Measurements from ENCODE around the gene PRKCH.
"Not testable (repeated sequence)": the region's sequence is repeated elsewhere in the genome, so short reads cannot be mapped to it uniquely, and the experiment has no call there.

Gene PRKCH

GRCh38 chr14:61528591-61529021 lies 207.2 kb downstream of the PRKCH start:
- Mint-ChIP-seq H3K27ac (no peak overlapping the region), H3K4me3 (no peak overlapping the region), H3K27me3 (no peaks in the 10 kb centered on the region), H3K36me3 (no peaks in the 10 kb centered on the region), H3K4me1 (peaks cover 29 to 47% of the 10 kb centered on the region in 2 donors), H3K9me3 (no peaks in the 10 kb centered on the region)
- ATAC-seq (replicated peaks) (peak; percentile 13 to 18), DNase-seq (no peak)

GRCh38 chr14:61529360-61529759 lies 208.0 kb downstream of the PRKCH start:
- peaks cover 33 to 55% of the 10 kb centered on the region in 2 donors for H3K4me1 Mint-ChIP-seq
- not testable (repeated sequence) for ATAC-seq (replicated peaks)

GRCh38 chr14:61530296-61530695 lies 208.9 kb downstream of the PRKCH start:
- H3K9me3 Mint-ChIP-seq: no peaks in the 10 kb centered on the region
- H3K27me3 Mint-ChIP-seq: no peaks in the 10 kb centered on the region
- H3K36me3 Mint-ChIP-seq: no peaks in the 10 kb centered on the region
- DNase-seq (no peak), ATAC-seq (replicated peaks) (no peak)
- H3K4me1 Mint-ChIP-seq: peaks cover 29 to 55% of the 10 kb centered on the region in 2 donors
- H3K4me3 Mint-ChIP-seq: no peak overlapping the region
- H3K27ac Mint-ChIP-seq: no peak overlapping the region

More at GRCh38 chr14:61529360-61529759, 208.0 kb downstream of the PRKCH start:
- DNase-seq, H3K27ac Mint-ChIP-seq, H3K4me3 Mint-ChIP-seq, H3K36me3 Mint-ChIP-seq, H3K9me3 Mint-ChIP-seq, H3K27me3 Mint-ChIP-seq: not testable (repeated sequence)

GRCh38 chr14:61530896-61531295 lies 209.5 kb downstream of the PRKCH start:
- H3K4me3 Mint-ChIP-seq: no peak overlapping the region
- no peak for DNase-seq
- no peaks in the 10 kb centered on the region for H3K36me3 Mint-ChIP-seq
- peaks cover 24 to 53% of the 10 kb centered on the region in 2 donors for H3K4me1 Mint-ChIP-seq
- H3K27me3 Mint-ChIP-seq: no peaks in the 10 kb centered on the region
- H3K27ac Mint-ChIP-seq: no peak overlapping the region
- ATAC-seq (replicated peaks): no peak
- no peaks in the 10 kb centered on the region for H3K9me3 Mint-ChIP-seq

- Mint-ChIP-seq H3K4me1 (peaks cover 20 to 53% of the 10 kb centered on the region in 2 donors), H3K27ac (no peak overlapping the region)
Measured at GRCh38 chr14:61531465-61532122, 210.2 kb downstream of the PRKCH start.

GRCh38 chr14:61532123-61532505 lies 210.7 kb downstream of the PRKCH start:
- Mint-ChIP-seq H3K9me3 (no peaks in the 10 kb centered on the region), H3K36me3 (no peaks in the 10 kb centered on the region), H3K27me3 (no peaks in the 10 kb centered on the region), H3K4me3 (no peak overlapping the region), H3K27ac (no peak overlapping the region), H3K4me1 (peaks cover 20 to 53% of the 10 kb centered on the region in 2 donors)
- ATAC-seq (replicated peaks): no peak
- DNase-seq: no peak

More at GRCh38 chr14:61531465-61532122, 210.2 kb downstream of the PRKCH start:
- no peak for ATAC-seq (replicated peaks)
- Mint-ChIP-seq H3K27me3 (no peaks in the 10 kb centered on the region), H3K36me3 (no peaks in the 10 kb centered on the region), H3K9me3 (no peaks in the 10 kb centered on the region), H3K4me3 (no peak overlapping the region)
- no peak for DNase-seq

GRCh38 chr14:61532763-61533162 lies 211.4 kb downstream of the PRKCH start:
- Mint-ChIP-seq H3K9me3 (no peaks in the 10 kb centered on the region), H3K27me3 (no peaks in the 10 kb centered on the region), H3K4me1 (peaks cover 18 to 53% of the 10 kb centered on the region in 2 donors), H3K36me3 (no peaks in the 10 kb centered on the region), H3K27ac (no peak overlapping the region), H3K4me3 (no peak overlapping the region)
- DNase-seq (no peak), ATAC-seq (replicated peaks) (no peak)

GRCh38 chr14:61533513-61534255 lies 212.3 kb downstream of the PRKCH start:
- DNase-seq (no peak), ATAC-seq (replicated peaks) (no peak)
- no peak overlapping the region for H3K27ac Mint-ChIP-seq
- no peaks in the 10 kb centered on the region for H3K27me3 Mint-ChIP-seq
- no peaks in the 10 kb centered on the region for H3K9me3 Mint-ChIP-seq
- H3K4me3 Mint-ChIP-seq: no peak overlapping the region
- H3K36me3 Mint-ChIP-seq: no peaks in the 10 kb centered on the region
- peaks cover 13 to 47% of the 10 kb centered on the region in 2 donors for H3K4me1 Mint-ChIP-seq

- Mint-ChIP-seq H3K4me3 (no peak overlapping the region), H3K36me3 (no peaks in the 10 kb centered on the region), H3K27me3 (no peaks in the 10 kb centered on the region), H3K9me3 (no peaks in the 10 kb centered on the region), H3K4me1 (peaks cover 12 to 45% of the 10 kb centered on the region in 2 donors), H3K27ac (peak overlapping the region; percentile 26)
- DNase-seq (no peak), ATAC-seq (replicated peaks) (no peak)
Measured at GRCh38 chr14:61535032-61535431, 213.7 kb downstream of the PRKCH start.

- H3K27me3 Mint-ChIP-seq: no peaks in the 10 kb centered on the region
Measured at GRCh38 chr14:61535458-61535857, 214.1 kb downstream of the PRKCH start.

GRCh38 chr14:61536661-61537562 lies 215.5 kb downstream of the PRKCH start:
- ATAC-seq (replicated peaks) (no peak), DNase-seq (no peak)
- Mint-ChIP-seq H3K36me3 (no peaks in the 10 kb centered on the region), H3K9me3 (no peaks in the 10 kb centered on the region), H3K4me1 (peaks cover 12 to 45% of the 10 kb centered on the region in 2 donors), H3K27me3 (no peaks in the 10 kb centered on the region), H3K27ac (no peak overlapping the region), H3K4me3 (no peak overlapping the region)

More at GRCh38 chr14:61535458-61535857, 214.1 kb downstream of the PRKCH start:
- ATAC-seq (replicated peaks) (no peak), DNase-seq (no peak)
- Mint-ChIP-seq H3K4me1 (peaks cover 12 to 45% of the 10 kb centered on the region in 2 donors), H3K27ac (peak overlapping the region; percentile 26), H3K36me3 (no peaks in the 10 kb centered on the region), H3K9me3 (no peaks in the 10 kb centered on the region), H3K4me3 (no peak overlapping the region)

GRCh38 chr14:61537563-61538463 lies 216.4 kb downstream of the PRKCH start:
- peaks cover 12 to 45% of the 10 kb centered on the region in 2 donors for H3K4me1 Mint-ChIP-seq
- no peak for DNase-seq

GRCh38 chr14:61538464-61539022 lies 217.2 kb downstream of the PRKCH start:
- no peak overlapping the region for H3K27ac Mint-ChIP-seq
- peaks cover 12 to 42% of the 10 kb centered on the region in 2 donors for H3K4me1 Mint-ChIP-seq
- H3K36me3 Mint-ChIP-seq: no peaks in the 10 kb centered on the region

More at GRCh38 chr14:61537563-61538463, 216.4 kb downstream of the PRKCH start:
- Mint-ChIP-seq H3K9me3 (no peaks in the 10 kb centered on the region), H3K27ac (no peak overlapping the region), H3K4me3 (no peak overlapping the region), H3K36me3 (no peaks in the 10 kb centered on the region), H3K27me3 (no peaks in the 10 kb centered on the region)
- ATAC-seq (replicated peaks): peak in 1 of 2 donors; percentile 45

More at GRCh38 chr14:61538464-61539022, 217.2 kb downstream of the PRKCH start:
- no peak overlapping the region for H3K4me3 Mint-ChIP-seq
- H3K27me3 Mint-ChIP-seq: no peaks in the 10 kb centered on the region
- no peaks in the 10 kb centered on the region for H3K9me3 Mint-ChIP-seq
- no peak for ATAC-seq (replicated peaks)
- DNase-seq: no peak

All from stimulated activated naive B cell treated with anti-CD40 and anti-IgM and Interleukin-4, amounts not matched to agents 10 μg/mL and 1 μg/mL and 100 μg/mL, for 72 hours (primary cell).